HG03378 (cell line): ENCODE measurements around the gene CYP1A2.

ENCODE experiments used
- ATAC-seq: cut with Tn5 transposase; IDR thresholded peaks from one replicate; pipeline ENCODE4 v1.9.1; 2021; ENCODE audit warnings: mild to moderate bottlenecking, moderate library complexity; ENCODE audit not compliant: unreplicated experiment

The CYP1A2 gene

GRCh38 chr15:74802862-74803447 lies 54.3 kb downstream of the CYP1A2 start:
- no peak for ATAC-seq

- no peak for ATAC-seq
These were observed 56.3 kb downstream of the CYP1A2 start for GRCh38 chr15:74804935-74805334.
